ENCODE results near the gene LACRT. TPM values are rescaled to one million over a fixed set of nuclear protein-coding genes. Genes with fewer than 3 reads are reported as not detected.

LACRT gene
- total RNA-seq, 1 experiment from 2014 or later, result not detected

- intact Hi-C loops (cut with micrococcal nuclease; ENCODE audit: unreplicated experiment), result no loop called here
- Histone ChIP-seq H3K36me3 (ENCODE audit: control insufficient read depth, insufficient read depth, low read length) (no peaks in the 10 kb centered on the region), H3K4me3 (ENCODE audit: low read depth, low read length) (no peak overlapping the region), H3K9me3 (no peaks in the 10 kb centered on the region), H3K27me3 (replicated peaks; ENCODE audit: control insufficient read depth, insufficient read depth, low read length) (peaks cover 2% of the 10 kb centered on the region), H3K4me1 (no peaks in the 10 kb centered on the region)
- TF ChIP-seq CTCF (IDR thresholded peaks at IDR 0.05; ENCODE audit: insufficient read depth in 1 of 2, low read depth in 1 of 2, low read length in 1 of 2, severe bottlenecking in 1 of 2, unreplicated experiment in 1 of 2), result no peak
- H3K4me3 Mint-ChIP-seq (ENCODE audit: unreplicated experiment), result peak overlapping the region; percentile 43
- H3K27me3 Mint-ChIP-seq (ENCODE audit: insufficient read depth, unreplicated experiment), result peaks cover 40% of the 10 kb centered on the region
- H3K9me3 Mint-ChIP-seq (ENCODE audit: unreplicated experiment), result no peaks in the 10 kb centered on the region
- no TSS peak for BruUV-seq (replicated peaks)
- DNase-seq, result no peak
- peaks cover 11% of the 10 kb centered on the region for H3K4me1 Mint-ChIP-seq (ENCODE audit: low read depth, unreplicated experiment)
- CTCF ChIA-PET, result no interaction called here
- H3K27ac Mint-ChIP-seq (ENCODE audit: unreplicated experiment), result no peak overlapping the region
- no peaks in the 10 kb centered on the region for H3K36me3 Mint-ChIP-seq (ENCODE audit: insufficient read depth, unreplicated experiment)
- POLR2A ChIA-PET, result no interaction called here
These were observed 47.3 kb downstream of the LACRT start for GRCh38 chr12:54587315-54587873.

GRCh38 chr12:54586620-54587019, 48.1 kb downstream of the LACRT start:
- TF ChIP-seq CTCF (IDR thresholded peaks at IDR 0.05; ENCODE audit: insufficient read depth in 1 of 2, low read depth in 1 of 2, low read length in 1 of 2, severe bottlenecking in 1 of 2, unreplicated experiment in 1 of 2), result no peak
- H3K27me3 ChIP-seq (replicated peaks; ENCODE audit: control insufficient read depth, insufficient read depth, low read length), result peaks cover 2% of the 10 kb centered on the region
- Mint-ChIP-seq H3K27ac (ENCODE audit: unreplicated experiment) (no peak overlapping the region), H3K4me1 (ENCODE audit: low read depth, unreplicated experiment) (peaks cover 11% of the 10 kb centered on the region), H3K36me3 (ENCODE audit: insufficient read depth, unreplicated experiment) (no peaks in the 10 kb centered on the region), H3K27me3 (ENCODE audit: insufficient read depth, unreplicated experiment) (peaks cover 40% of the 10 kb centered on the region), H3K9me3 (ENCODE audit: unreplicated experiment) (no peaks in the 10 kb centered on the region), H3K4me3 (ENCODE audit: unreplicated experiment) (peak overlapping the region; percentile 43)
- ChIA-PET CTCF (no interaction called here), POLR2A (no interaction called here)
- H3K4me3 ChIP-seq (ENCODE audit: low read depth, low read length), result no peak overlapping the region
- H3K4me1 ChIP-seq, result no peaks in the 10 kb centered on the region
- no TSS peak for BruUV-seq (replicated peaks)
- no peaks in the 10 kb centered on the region for H3K9me3 ChIP-seq
- no peaks in the 10 kb centered on the region for H3K36me3 ChIP-seq (ENCODE audit: control insufficient read depth, insufficient read depth, low read length)
- intact Hi-C loops (cut with micrococcal nuclease; ENCODE audit: unreplicated experiment), result no loop called here
- no peak for DNase-seq

GRCh38 chr12:54585243-54585642, 49.5 kb downstream of the LACRT start:
- no peaks in the 10 kb centered on the region for H3K36me3 Mint-ChIP-seq (ENCODE audit: insufficient read depth, unreplicated experiment)
- no peaks in the 10 kb centered on the region for H3K9me3 ChIP-seq
- no peaks in the 10 kb centered on the region for H3K36me3 ChIP-seq (ENCODE audit: control insufficient read depth, insufficient read depth, low read length)
- TF ChIP-seq CTCF (IDR thresholded peaks at IDR 0.05; ENCODE audit: insufficient read depth in 1 of 2, low read depth in 1 of 2, low read length in 1 of 2, severe bottlenecking in 1 of 2, unreplicated experiment in 1 of 2), result no peak
- POLR2A ChIA-PET, result no interaction called here
- DNase-seq, result no peak
- BruUV-seq (replicated peaks), result no TSS peak
- CTCF ChIA-PET, result no interaction called here
- H3K27me3 Mint-ChIP-seq (ENCODE audit: insufficient read depth, unreplicated experiment), result peaks cover 36% of the 10 kb centered on the region
- H3K27me3 ChIP-seq (replicated peaks; ENCODE audit: control insufficient read depth, insufficient read depth, low read length), result peaks cover 2% of the 10 kb centered on the region
- no peak overlapping the region for H3K4me3 Mint-ChIP-seq (ENCODE audit: unreplicated experiment)
- H3K4me1 Mint-ChIP-seq (ENCODE audit: low read depth, unreplicated experiment), result peaks cover 11% of the 10 kb centered on the region
- no peaks in the 10 kb centered on the region for H3K9me3 Mint-ChIP-seq (ENCODE audit: unreplicated experiment)
- H3K4me1 ChIP-seq, result no peaks in the 10 kb centered on the region
- H3K4me3 ChIP-seq (ENCODE audit: low read depth, low read length), result no peak overlapping the region
- H3K27ac Mint-ChIP-seq (ENCODE audit: unreplicated experiment), result no peak overlapping the region
- intact Hi-C loops (cut with micrococcal nuclease; ENCODE audit: unreplicated experiment), result no loop called here
